ENCODE data around the gene TDRD1.

GRCh38 chr10:114272696-114273095 is 93.5 kb downstream of the TDRD1 start:
- TF ChIP-seq, protein P1, sequence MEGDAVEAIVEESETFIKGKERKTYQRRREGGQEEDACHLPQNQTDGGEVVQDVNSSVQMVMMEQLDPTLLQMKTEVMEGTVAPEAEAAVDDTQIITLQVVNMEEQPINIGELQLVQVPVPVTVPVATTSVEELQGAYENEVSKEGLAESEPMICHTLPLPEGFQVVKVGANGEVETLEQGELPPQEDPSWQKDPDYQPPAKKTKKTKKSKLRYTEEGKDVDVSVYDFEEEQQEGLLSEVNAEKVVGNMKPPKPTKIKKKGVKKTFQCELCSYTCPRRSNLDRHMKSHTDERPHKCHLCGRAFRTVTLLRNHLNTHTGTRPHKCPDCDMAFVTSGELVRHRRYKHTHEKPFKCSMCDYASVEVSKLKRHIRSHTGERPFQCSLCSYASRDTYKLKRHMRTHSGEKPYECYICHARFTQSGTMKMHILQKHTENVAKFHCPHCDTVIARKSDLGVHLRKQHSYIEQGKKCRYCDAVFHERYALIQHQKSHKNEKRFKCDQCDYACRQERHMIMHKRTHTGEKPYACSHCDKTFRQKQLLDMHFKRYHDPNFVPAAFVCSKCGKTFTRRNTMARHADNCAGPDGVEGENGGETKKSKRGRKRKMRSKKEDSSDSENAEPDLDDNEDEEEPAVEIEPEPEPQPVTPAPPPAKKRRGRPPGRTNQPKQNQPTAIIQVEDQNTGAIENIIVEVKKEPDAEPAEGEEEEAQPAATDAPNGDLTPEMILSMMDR (IDR thresholded peaks at IDR 0.05; ENCODE audit: low read depth, low read length, poor library complexity, severe bottlenecking), result no peak
- TF ChIP-seq EZH2phosphoT487 (IDR thresholded peaks at IDR 0.05; ENCODE audit: borderline replicate concordance, low read length), result no peak
